Measurements from ENCODE around the gene EFNA1.

The EFNA1 gene, protein sequence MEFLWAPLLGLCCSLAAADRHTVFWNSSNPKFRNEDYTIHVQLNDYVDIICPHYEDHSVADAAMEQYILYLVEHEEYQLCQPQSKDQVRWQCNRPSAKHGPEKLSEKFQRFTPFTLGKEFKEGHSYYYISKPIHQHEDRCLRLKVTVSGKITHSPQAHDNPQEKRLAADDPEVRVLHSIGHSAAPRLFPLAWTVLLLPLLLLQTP

DNA sequence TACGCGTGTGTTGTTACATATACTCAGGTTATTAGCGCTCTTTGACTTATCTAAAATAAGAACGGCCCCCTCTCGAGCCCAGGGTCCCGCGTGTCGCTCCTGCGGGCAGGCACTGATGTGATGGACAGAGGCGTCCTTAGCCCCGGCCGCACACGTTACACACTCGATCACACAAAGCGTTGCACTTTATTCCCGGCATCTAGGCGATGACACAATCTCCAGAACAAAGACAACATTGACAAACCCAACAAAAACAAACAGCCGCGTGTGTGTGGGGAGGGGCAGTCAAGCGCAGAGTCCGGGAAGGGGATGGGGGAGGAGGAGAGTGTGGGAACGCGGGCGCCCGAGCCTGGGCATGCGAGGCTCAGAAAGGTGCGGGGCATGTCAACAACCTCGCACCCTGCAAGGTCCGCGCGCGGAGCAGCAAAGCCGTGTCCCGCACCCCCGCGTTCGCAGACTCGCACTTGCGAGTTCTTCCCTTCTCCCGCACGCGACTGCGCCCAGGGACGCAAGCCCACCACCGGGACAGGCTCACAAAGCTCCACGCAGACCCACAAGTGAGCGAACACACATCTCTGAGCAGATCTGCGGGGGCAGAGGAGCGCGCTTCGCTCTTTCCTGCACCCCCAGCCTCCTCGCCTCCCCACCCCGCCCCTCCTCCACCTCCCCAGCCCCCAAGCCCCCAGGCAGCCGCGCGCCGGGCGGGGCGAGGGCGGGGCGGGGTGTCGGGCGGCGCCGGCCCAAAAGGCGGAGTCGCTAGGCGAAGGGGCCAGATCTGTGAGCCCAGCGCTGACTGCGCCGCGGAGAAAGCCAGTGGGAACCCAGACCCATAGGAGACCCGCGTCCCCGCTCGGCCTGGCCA is at the start of gene EFNA1:
Gene EFNA1 (plus strand): TSS at position 772 of the 862 bp plus-strand sequence. CDS start 102 bp downstream, outside the sequence.
- DNase-seq, result no peak

DNA sequence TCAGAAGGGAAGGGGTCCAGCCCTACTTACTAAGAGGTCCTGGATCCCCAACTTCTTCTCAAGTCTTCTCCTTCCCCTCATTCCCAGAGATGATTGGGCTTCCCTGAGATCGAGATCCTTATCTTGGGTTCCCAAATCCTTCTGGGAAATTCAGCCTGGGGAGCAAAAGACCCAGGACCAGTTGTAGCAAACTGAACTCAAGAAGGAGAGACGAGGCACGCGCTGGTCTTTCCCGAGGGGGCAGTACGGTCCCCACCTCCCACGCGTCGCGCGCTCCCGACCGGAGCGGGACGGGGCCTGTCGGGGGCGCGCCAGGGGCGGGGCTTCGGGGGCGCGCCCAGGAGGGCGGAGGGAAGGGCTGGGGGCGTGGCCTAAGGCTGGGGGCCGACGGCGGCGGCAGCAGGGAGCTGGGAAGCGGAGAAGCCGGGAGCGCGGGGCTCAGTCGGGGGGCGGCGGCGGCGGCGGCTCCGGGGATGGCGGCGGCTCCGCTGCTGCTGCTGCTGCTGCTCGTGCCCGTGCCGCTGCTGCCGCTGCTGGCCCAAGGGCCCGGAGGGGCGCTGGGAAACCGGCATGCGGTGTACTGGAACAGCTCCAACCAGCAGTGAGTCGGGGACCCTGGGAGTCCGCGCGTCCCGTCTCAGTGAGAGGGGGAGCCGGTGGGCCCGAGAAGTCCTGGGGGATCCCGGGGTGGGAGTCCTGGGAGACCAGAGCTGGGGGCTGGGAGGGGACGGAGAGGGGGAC is 49.0 kb upstream of the EFNA1 start, which contains the start of gene EFNA3:
Gene EFNA3 (plus strand): TSS at position 369 of the 741 bp plus-strand sequence. CDS start 105 bp downstream, at position 474.
- DNase-seq, result no peak

DNA sequence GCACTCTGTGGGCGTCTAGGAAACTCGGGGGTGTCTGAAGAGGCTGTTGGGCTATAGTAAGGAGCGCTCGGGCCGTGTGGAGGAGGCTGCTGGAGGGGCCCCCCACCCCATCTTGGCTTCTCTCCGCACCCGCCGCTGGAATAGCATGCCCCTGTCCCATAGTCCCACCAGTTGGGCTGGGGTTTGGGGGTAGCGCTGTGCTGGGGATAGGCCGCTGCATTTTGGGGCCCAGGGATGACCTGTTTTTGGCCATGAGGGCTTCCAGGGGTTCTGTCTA is 48.5 kb upstream of the EFNA1 start:
- no peak for DNase-seq

DNA sequence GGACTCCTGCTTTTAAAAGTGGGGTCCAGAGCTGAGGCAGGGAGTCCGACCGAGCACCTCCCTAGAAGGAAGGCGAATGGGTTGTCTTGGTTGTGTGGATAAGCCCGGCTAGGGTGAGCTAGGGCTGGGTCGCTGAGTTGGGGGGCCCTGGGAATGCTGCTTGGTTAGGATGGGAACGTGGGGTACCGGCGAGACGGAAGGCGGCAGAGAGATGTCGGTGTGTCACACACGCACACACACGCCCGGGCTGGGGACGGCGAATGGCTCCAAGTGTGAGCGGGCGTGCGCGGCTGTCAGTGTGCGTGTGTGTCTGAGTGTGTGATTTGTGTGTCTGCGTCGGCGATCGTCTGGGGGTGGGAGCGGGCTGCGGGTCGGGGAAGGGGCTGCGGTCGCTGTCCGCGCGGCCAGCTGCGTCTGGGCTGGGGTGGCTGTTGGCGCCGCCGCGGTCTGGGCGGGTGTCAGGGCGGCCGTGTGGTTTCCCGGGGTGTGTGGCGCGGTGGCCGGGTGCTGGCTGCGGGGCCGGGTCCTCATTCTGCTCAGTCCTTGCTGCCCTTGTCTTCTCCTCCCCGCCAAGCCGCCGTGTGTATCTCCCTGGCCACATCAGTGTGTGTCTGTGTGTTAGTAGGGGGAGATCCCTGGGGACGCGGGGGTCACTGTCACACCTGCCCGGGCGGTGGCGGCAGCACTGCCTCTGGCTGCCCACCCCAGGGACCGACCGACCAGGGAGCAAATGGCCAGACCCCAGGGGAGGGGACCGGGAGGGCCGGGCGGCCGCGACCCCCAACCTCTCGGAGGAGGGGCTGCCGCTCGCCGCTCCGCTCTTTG is 48.0 kb upstream of the EFNA1 start:
- DNase-seq, result no peak

DNA sequence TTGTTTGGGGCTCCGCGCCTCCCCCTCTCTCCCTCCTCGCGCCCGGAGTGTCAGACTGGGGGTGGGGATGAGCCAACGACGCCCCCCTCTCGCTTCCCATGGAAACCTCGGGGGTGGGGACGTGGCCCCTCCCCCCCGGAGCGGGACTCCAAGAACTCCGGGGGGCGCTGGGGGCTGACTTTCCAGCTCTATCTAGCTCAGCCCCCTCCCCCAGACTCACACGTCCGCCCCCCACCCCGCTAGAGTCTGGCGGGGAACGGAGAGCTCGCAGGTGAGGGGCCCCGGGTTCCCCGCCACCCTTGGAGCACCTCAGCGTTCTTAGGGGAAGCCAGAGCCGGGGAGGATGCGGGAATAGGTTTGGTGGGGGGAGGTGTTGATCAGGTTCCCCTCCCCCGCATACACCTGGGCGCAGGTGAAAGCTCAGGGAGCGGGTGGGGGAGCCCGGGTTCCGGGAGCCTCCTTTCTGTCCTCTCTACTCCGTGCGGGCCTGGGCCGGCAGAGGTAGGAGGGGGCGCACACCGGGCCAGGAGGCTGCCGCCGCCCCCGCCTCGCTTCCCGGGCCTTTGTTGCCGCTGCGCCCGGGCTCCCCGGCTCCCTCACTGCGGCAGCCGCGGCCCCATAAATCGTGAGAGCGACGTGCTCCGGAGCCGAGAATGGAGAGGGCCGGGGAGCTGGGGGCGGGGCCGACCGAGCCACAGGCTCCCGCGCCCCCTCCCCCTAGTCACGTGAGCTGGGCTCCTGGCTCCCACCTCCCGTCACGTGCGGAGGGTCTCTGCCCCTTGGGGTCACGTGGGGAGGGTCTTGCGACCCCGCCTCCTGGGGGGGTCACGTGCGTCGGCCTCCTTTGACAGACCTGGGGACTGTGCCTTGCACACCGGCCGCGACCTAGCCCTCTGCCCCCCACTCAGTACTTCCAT is 47.1 kb upstream of the EFNA1 start:
- no peak for DNase-seq

DNA sequence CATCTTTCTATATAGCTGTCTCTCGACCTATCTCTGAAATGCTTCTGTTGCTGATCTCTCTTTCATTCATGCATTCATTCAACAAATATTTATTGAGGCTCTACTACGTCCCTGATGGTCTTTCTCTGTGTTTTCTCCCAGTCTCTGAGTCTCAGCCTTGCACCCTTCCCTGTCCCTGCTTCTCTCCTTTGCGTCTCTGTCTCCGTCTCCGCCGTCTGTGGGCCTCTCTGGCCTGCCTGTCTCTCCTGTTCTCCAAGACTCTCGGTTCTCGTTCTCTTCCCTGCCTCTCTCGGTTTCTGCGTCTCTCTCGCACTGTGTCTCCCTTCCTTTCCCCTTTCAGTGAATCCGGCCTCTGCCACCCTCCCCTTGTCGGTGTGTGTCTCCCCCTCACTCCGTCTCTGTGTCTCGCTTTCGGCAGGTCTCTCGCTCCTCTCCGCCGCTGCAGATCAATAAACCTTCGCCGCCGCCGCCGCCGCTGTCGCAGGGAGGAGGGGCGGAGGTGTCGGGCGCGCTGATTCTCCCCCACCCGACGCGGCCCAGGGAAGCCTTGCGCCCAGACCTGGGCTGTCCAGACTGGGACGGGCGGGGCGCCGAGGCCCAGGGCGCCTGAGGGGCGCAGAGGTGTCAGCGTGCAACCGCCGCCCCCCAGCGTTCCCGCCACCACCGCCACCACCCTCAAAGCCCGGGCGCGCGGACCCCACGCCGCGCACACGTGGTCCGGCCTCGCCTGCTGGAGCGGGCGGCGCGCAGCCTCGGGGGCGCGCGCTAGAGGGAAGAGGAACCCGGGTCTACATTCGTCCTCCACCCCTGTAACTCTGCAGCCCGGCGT is 46.0 kb upstream of the EFNA1 start:
- no peak for DNase-seq

DNA sequence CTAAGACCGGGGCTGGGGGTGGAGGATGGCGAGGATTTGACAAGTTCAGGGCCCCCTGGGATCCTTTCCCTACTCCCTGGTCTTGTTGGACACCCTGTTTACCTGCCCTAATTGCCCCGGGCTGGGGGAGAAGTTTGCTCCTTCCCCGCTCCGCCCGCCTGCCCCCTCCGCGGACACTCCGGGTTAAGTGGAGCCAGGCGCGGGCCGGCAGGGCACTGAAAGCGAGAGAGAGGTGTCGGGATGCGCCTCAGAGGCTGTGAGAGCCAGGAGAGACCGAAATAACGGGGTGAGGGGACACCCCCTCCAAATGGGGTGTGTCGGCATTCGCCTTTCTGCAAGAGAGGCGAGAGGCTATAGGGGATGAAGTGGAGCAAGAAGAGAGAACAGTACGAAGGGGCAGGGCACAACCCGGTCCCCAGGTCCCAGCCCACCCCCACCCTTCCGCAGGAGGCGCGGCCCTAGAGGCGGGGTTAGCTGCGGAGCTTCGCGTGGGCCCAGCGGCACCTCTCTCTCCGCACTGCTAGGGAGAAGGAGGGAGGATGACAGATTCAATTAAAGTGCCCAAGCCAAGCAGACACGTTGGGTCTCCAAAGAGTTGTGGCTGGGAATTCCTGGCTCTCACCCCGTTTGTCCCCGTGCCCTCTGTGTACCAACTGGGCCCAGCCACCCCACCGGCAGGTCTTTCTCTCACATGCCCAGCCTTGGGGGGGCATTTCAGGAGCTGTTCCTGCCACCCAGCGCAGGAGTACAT is 45.2 kb upstream of the EFNA1 start:
- no peak for DNase-seq

DNA sequence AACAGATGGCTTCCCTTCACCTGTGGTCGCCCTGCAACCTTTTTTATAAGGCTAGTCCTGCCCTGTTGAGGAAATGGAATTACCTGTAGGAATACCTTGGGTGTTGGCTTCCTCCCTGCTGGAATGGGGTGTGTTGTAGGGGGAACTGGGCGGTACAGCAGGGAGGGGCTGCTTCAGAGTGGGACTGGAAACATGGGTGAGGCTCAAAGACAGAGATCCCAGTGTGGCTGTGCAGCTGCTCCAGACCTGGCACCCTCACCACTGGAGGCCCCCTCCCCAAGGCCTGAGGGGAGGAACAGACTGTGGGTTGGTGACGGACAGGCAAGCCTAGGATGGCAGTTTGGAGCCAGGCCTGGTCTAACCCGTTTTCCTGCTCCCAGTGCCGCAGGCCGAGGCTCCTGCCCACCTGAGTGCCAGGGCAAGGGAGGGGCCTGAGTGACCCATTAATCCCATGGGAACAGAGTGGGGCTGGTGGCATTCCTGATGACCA is 44.6 kb upstream of the EFNA1 start:
- DNase-seq, result no peak

DNA sequence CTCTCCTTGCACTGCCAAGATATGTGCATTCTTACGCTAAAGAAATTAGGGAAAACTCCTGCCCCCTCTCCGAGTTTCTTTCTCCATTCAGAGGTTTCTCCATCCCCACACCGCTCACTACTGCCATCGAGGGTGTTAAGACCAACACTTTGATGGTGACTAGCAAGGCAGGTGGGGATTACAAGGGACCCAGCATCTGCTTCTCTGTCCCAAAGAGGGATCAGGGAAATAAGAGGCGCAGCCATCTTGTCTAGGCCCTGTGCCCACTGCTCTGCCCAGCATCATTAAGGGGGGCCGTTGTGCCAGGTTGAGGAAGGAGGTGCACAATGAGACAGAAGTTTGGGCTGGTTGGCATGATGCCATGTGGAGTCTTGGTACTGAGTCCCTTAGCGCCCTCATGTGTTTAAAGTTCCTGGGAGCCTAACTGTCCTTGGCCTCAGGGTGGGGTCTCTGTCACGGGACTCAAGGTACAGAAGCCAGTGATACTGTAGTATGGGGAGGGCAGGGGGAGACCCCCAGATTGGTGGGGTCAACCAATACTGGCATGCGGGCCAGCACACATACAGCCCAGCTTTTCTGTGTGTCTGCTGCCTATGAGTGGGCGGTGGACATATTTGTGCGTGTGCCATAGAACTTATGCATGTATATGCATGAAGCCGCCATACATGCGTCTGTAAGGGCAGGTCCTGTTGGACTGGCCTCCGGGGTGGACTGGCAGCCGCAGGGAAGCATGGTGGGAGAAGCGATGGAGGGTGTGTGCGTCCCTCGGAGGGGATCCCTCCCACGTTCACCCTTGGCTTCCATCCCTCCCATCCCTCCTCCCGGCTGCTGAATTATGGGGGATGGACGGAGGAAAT is 43.6 kb upstream of the EFNA1 start:
- no peak for DNase-seq

DNA sequence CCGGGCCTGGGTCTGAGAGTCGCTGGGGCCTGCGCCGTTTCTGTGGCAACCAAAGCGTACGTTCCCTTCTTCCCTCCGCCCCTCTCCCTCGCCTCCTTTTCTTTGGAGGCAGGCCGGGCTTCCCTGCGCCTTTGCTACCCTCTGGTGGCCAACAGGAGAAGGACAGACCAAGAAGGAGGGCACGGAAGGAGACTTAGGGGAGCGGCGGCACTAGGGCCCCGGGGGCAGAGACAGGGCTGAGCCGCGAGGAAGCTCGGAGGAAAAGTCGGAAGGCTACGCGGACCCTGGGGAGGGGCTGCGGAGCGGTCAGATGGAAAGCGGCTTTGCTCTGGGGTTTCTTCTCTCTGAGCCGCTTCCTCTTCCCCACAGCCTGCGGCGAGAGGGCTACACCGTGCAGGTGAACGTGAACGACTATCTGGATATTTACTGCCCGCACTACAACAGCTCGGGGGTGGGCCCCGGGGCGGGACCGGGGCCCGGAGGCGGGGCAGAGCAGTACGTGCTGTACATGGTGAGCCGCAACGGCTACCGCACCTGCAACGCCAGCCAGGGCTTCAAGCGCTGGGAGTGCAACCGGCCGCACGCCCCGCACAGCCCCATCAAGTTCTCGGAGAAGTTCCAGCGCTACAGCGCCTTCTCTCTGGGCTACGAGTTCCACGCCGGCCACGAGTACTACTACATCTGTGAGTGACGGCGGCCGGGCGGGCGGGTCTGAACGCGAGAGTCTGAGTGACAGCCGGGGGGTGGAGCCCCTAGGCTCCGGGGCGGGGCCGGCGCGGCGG is 42.8 kb upstream of the EFNA1 start:
- DNase-seq, result peak; percentile 84

DNA sequence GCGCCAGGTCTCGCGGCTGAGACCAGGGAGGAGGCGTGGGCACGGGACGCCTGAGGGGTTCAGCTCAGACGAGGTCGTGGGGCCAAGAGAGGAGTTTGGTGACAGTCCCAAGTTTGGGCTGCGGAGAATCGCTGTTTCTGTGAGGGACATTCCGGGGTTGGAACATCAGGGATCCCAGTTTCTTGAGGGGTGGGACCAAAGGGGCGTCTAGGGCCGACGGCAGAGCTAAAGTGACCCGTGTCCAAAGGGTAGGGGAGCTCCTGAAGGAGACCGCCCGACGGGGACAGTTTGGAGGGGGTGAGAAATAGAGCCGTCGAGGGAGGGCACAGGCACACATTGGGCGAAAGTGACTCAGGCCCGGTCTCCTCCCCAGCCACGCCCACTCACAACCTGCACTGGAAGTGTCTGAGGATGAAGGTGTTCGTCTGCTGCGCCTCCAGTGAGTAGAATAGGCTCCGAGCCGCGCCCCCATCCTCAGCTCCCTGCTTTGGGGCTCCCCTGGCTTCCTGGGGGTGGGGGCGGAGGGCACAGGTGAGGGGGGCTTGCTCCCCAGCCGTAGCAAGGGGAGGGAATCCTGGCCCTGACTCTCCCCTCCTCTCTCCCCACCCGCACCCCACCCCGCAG is 42.1 kb upstream of the EFNA1 start:
- no peak for DNase-seq

DNA sequence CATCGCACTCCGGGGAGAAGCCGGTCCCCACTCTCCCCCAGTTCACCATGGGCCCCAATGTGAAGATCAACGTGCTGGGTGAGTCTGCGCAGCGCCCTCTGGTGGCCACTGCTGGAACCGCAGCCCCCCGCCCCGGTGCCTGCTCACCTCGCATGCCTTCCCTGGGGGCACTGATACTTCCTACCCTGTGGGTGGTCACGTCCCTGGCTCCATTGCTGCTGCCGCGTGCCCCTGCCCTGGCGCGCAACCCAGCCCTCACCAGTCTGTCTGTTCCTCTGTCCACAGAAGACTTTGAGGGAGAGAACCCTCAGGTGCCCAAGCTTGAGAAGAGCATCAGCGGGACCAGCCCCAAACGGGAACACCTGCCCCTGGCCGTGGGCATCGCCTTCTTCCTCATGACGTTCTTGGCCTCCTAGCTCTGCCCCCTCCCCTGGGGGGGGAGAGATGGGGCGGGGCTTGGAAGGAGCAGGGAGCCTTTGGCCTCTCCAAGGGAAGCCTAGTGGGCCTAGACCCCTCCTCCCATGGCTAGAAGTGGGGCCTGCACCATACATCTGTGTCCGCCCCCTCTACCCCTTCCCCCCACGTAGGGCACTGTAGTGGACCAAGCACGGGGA is 41.4 kb upstream of the EFNA1 start:
- no peak for DNase-seq

DNA sequence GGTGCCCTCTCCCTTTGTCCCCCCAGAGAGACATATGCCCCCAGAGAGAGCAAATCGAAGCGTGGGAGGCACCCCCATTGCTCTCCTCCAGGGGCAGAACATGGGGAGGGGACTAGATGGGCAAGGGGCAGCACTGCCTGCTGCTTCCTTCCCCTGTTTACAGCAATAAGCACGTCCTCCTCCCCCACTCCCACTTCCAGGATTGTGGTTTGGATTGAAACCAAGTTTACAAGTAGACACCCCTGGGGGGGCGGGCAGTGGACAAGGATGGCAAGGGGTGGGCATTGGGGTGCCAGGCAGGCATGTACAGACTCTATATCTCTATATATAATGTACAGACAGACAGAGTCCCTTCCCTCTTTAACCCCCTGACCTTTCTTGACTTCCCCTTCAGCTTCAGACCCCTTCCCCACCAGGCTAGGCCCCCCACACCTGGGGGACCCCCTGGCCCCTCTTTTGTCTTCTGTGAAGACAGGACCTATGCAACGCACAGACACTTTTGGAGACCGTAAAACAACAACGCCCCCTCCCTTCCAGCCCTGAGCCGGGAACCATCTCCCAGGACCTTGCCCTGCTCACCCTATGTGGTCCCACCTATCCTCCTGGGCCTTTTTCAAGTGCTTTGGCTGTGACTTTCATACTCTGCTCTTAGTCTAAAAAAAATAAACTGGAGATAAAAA is 40.7 kb upstream of the EFNA1 start:
- DNase-seq, result no peak

DNA sequence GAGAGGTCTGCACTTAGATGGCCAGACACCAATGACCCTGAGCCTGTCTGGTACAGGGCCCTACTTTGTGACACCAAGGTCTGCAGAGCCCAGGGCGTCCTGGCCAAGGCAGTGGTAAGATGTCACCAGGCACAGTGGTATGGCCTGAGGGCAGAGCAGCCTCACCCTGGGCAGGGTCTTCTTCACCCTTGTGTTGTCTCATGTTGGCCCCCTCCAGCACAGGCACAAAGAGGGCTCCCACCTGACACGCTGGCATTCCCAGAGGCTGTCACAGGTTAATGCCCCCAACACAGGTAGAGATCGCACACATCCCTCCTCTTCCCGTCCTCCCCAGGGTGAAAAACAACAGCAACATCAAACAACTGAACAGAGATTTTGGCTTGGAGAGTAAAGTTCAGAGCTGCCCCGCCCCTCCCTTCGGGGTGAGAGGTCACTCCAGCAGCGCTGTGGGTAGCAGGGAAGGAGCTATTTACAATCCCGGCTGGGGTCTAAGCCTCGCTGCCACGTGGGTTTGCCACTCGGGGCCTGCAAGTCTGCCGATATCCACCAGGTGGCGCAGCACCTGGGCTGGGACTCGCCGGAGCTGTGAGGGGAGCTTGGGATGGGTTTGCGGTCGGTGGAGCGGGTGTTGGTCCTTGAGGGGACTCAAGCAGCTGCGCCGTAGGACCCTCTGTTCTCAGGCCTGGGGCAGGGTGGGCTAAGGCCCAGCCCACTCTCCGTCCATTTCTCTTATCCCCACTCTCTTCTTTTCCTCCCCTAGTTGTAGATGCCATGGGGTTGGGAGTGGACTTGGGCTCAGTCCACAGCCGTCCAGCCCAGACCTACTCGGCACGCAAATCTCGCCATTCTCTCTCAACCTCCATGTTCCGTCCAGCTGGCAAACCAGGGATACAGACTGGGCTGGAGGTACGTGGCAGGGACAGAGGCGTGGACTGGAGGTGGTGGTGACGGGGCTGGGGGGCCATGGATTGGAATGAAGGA is 36.3 kb upstream of the EFNA1 start:
- DNase-seq, result no peak

DNA sequence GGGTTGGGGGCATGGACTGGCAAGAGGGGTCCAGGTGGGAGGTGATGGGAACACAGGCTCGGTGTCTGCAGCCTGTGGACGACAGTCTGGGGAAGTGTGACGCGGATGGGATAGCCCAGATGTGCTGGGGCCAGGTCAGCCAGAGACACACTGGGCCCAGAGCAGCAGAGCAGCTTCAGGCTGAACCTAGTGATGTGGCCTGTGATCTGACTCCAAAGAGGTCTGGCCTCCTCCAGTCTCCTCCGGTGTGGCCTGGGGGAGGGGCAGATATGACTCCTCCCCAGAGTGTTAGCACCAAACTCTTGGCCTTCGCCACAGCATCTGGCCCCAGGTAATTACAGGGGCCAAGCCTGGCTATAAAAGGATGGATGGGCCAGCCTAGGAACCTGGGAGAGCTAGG is 35.5 kb upstream of the EFNA1 start:
- no peak for DNase-seq

Data from NCI-H524 treated with DMSO at 0.1 percent for 48 hours (cell line).